Measurements from ENCODE around the gene ANK3.

- no peak for TF ChIP-seq POLR2A (IDR thresholded peaks at IDR 0.05)
- TF ChIP-seq CTCF (IDR thresholded peaks at IDR 0.05 in 4 of 5, conservative IDR thresholded peaks at IDR 0.05 in 1 of 5): no peak
These were observed 109.2 kb downstream of the ANK3 start for GRCh38 chr10:60280475-60280874.
